Spleen (tissue), 11 donors: ENCODE measurements around the gene GSDMA. TPM values are rescaled to one million over a fixed set of nuclear protein-coding genes. Genes with fewer than 3 reads are reported as not detected.

Experiments used
- DNase-seq: peaks from one replicate; pipeline ENCODE4 v3.0.0-alpha.2; 2020
- H3K27ac ChIP-seq, 8 donors: fragments of 200-600 bp; sonication (generic) in 7 of 8; 1 replicate in 4 of 8; 2 replicates in 4 of 8; pipeline versions ENCODE4 v1.5.0 to v1.8.0; 2016 to 2021; ENCODE audit warnings: inconsistent platforms in 4 of 8, mild to moderate bottlenecking in 4 of 8, moderate library complexity in 1 of 8
- H3K27me3 ChIP-seq, 7 donors: fragments of 200-600 bp; sonication (generic) in 6 of 7; replicated peaks in 1 of 7; 1 replicate in 4 of 7; 2 replicates in 3 of 7; pipeline versions ENCODE4 v1.5.0 to v1.8.0; 2016 to 2021; ENCODE audit warnings: inconsistent platforms in 3 of 7, mild to moderate bottlenecking in 1 of 7
- H3K36me3 ChIP-seq, 6 donors: fragments of 200-600 bp; sonication (generic) in 5 of 6; 1 replicate in 4 of 6; 2 replicates in 2 of 6; pipeline versions ENCODE4 v1.5.0 to v1.8.0; 2016 to 2021; ENCODE audit warnings: inconsistent platforms in 2 of 6
- H3K4me1 ChIP-seq, 6 donors: fragments of 200-600 bp; sonication (generic) in 5 of 6; 1 replicate in 3 of 6; 2 replicates in 3 of 6; pipeline versions ENCODE4 v1.5.0 to v1.8.0; 2016 to 2021; ENCODE audit warnings: inconsistent platforms in 3 of 6
- H3K4me3 ChIP-seq, 8 donors: fragments of 200-600 bp; sonication (generic) in 7 of 8; 1 replicate in 4 of 8; 2 replicates in 4 of 8; pipeline versions ENCODE4 v1.5.0 to v1.8.0; 2016 to 2021; ENCODE audit warnings: inconsistent platforms in 4 of 8, mild to moderate bottlenecking in 4 of 8, moderate library complexity in 2 of 8
- H3K9me3 ChIP-seq, 8 donors: fragments of 200-600 bp; sonication (generic) in 7 of 8; 1 replicate in 4 of 8; 2 replicates in 4 of 8; pipeline versions ENCODE4 v1.5.0 to v1.8.0; 2016 to 2021; ENCODE audit warnings: inconsistent platforms in 4 of 8
- POLR2A ChIP-seq, 3 donors: fragments of 450-650 bp; IDR thresholded peaks; one replicate each; pipeline ENCODE4 v1.5.1; 2017; ENCODE audit warnings: antibody characterized with exemption in 3 of 3, mild to moderate bottlenecking in 1 of 3
- POLR2AphosphoS5 ChIP-seq, 3 donors: sonication (generic); formaldehyde crosslinking; IDR thresholded peaks; one replicate each; pipeline ENCODE4 v1.5.1; 2017; ENCODE audit warnings: antibody characterized with exemption in 3 of 3
- WGBS, 5 donors: extraction: QIAGEN DNeasy Blood & Tissue Kit in 3 of 5; methylation state at CpG; one replicate each; pipeline versions ENCODE4 v1.1.5 to v1.1.7; 2013 to 2018; 5-methylcytosine and 5-hydroxymethylcytosine counted together
- intact Hi-C: fragments of 100-400 bp; cut with DNase I; formaldehyde crosslinking; loops from one replicate; pipeline ENCODE4 v1.15.0; 2023; ENCODE audit warnings: low total_unique reads
- polyA plus RNA-seq, 3 donors: library from polyadenylated mRNA; stranded (reverse); fragments of 200-250 nt; gene quantifications; one replicate each; pipeline ENCODE4 v1.2.1, GENCODE V29; 2013
- total RNA-seq, 7 donors: library from RNA; depleted of rRNA in 3 of 7; stranded (reverse); fragments of >200 nt in 3 of 7; fragmentation: NEBNext Ultra II Directional in 4 of 7; extraction: Animal tissue kit (Norgen Biotek cat#: 25700) in 4 of 7; gene quantifications; one replicate each; pipeline versions ENCODE4 v1.1.0 to v1.2.1, GENCODE V29; 2016 to 2021
- TF ChIP-seq, protein P1 (sequence below), 11 experiments: fragments of 200-600 bp in 7 of 11; fragments of 450-650 bp in 4 of 11; sonication (generic) in 4 of 11; IDR thresholded peaks in 8 of 11; conservative IDR thresholded peaks in 3 of 11; 1 replicate in 7 of 11; 2 replicates in 4 of 11; pipeline versions ENCODE4 v1.4.0 to v1.8.0; 2016 to 2021; ENCODE audit warnings: antibody characterized with exemption in 11 of 11, inconsistent platforms in 4 of 11, mild to moderate bottlenecking in 1 of 11
- donor health status: healthy with polysubstance abuse.
- donor health status: DM: no; HTN: no; CAD: no; lungs with moderate emphysema.
- donor health status: DM: no; HTN: no; CAD: no.
- donor health status: Bipolar disorder and iron deficiency.
- donor health status: healthy.
- donor health status: DM: no; HTN: no; CAD: no.
- donor health status: DM: yes; HTN: yes; CAD: no.

Gene GSDMA
- total and polyA plus RNA-seq, 10 donors: 0.07 to 1.2 (median 0.41) TPM; not detected in 3

DNA sequence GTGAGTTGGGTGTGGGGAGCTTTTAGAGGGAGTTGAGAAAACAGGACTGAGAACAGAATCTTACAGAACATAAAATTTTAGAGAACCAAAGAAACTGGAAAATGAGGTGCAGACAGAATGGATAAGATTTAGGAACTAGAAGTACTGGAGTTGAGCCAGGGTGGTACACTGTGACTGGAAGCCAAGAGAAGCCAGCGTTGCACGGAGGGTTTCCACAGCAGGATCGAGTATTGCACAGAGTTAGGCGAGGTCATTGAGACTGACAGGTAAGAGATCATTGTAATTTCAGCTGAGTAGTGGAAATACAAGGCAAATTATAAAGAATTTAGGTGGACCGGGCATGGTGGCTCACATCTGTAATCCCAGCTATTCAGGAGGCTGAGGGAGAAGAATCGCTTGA is 6.6 kb downstream of the GSDMA start:
- 72 to 95% (median 78%) methylated on average over 6 of the region's 6 CpGs for WGBS, 5 donors
- intact Hi-C loops: loop anchor here (10.0 kb wide), 1 partner anchor 85 kb away; no protein-coding TSS in a partner anchor
- no peak for DNase-seq
- Histone ChIP-seq H3K27me3 (peaks cover 0 to 11% (median 0%) of the 10 kb centered on the region in 7 donors), H3K4me3 (no peak overlapping the region), H3K27ac (no peak overlapping the region), H3K9me3 (no peaks in the 10 kb centered on the region), H3K4me1 (peaks cover 0 to 36% (median 3%) of the 10 kb centered on the region in 6 donors), H3K36me3 (no peaks in the 10 kb centered on the region)
- TF ChIP-seq, protein P1, sequence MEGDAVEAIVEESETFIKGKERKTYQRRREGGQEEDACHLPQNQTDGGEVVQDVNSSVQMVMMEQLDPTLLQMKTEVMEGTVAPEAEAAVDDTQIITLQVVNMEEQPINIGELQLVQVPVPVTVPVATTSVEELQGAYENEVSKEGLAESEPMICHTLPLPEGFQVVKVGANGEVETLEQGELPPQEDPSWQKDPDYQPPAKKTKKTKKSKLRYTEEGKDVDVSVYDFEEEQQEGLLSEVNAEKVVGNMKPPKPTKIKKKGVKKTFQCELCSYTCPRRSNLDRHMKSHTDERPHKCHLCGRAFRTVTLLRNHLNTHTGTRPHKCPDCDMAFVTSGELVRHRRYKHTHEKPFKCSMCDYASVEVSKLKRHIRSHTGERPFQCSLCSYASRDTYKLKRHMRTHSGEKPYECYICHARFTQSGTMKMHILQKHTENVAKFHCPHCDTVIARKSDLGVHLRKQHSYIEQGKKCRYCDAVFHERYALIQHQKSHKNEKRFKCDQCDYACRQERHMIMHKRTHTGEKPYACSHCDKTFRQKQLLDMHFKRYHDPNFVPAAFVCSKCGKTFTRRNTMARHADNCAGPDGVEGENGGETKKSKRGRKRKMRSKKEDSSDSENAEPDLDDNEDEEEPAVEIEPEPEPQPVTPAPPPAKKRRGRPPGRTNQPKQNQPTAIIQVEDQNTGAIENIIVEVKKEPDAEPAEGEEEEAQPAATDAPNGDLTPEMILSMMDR (IDR thresholded peaks at IDR 0.05 in 8 of 11, conservative IDR thresholded peaks at IDR 0.05 in 3 of 11): no peak
- TF ChIP-seq POLR2AphosphoS5 (IDR thresholded peaks at IDR 0.05): no peak
- no peak for TF ChIP-seq POLR2A (IDR thresholded peaks at IDR 0.05)

DNA sequence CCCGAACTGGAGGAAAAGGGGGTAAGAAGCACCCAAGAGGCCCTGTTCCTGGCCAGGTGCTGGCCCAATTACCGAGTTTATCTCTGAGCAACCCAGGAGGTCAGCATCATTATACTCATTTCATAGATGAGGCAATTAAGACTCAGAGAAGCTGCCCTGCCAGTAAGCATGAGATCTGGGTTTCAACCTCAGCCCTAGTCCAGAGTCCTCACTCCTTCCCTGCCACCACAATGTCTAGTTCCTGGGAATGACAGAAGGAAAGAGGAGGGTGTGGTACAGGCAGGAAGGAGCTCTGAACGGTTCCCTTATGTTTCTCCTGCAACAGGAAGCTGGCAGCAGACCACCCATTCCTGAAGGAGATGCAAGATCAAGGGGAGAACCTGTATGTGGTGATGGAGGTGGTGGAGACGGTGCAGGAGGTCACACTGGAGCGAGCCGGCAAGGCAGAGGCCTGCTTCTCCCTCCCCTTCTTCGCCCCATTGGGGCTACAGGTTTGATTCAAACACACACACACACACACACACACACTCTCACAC is 7.4 kb downstream of the GSDMA start:
- Histone ChIP-seq H3K4me3 (no peak overlapping the region), H3K27ac (no peak overlapping the region), H3K36me3 (no peaks in the 10 kb centered on the region), H3K9me3 (no peaks in the 10 kb centered on the region), H3K4me1 (peaks cover 0 to 36% (median 3%) of the 10 kb centered on the region in 6 donors), H3K27me3 (peaks cover 0 to 11% (median 0%) of the 10 kb centered on the region in 7 donors)
- 56 to 71% (median 66%) methylated on average over 6 to 7 of the region's 7 CpGs for WGBS, 5 donors
- peak; percentile 21 for DNase-seq
- TF ChIP-seq POLR2A (IDR thresholded peaks at IDR 0.05): no peak
- TF ChIP-seq POLR2AphosphoS5 (IDR thresholded peaks at IDR 0.05): no peak
- TF ChIP-seq, protein P1 (IDR thresholded peaks at IDR 0.05 in 8 of 11, conservative IDR thresholded peaks at IDR 0.05 in 3 of 11): no peak
- intact Hi-C loops: no loop called here

DNA sequence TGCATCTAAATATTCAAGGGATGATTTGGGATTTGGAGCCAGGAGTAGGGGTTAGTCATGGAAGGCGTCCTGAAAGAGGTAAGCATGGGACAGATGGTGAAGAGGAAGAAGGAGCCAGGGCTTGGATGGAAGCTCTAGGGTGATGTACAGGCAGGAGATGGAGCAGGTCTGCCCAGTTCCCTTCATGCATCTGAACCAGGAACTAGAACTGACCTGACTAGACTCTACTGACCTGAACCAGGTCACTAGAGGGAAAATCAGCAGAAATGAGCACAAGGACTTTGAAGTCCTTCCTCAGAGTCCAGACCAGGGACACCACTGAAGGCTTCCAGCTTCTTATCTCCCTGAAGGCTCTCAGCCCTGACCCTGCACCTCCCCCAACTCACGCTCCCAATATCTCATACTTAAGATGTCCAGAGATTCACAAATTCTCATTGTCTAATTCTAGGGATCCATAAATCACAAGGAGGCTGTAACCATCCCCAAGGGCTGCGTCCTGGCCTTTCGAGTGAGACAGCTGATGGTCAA is 8.3 kb downstream of the GSDMA start:
- intact Hi-C loops: no loop called here
- Histone ChIP-seq H3K4me3 (no peak overlapping the region), H3K27ac (no peak overlapping the region), H3K4me1 (peaks cover 0 to 36% (median 3%) of the 10 kb centered on the region in 6 donors), H3K36me3 (no peaks in the 10 kb centered on the region), H3K27me3 (peaks cover 0 to 11% (median 0%) of the 10 kb centered on the region in 7 donors), H3K9me3 (no peaks in the 10 kb centered on the region)
- WGBS, 5 donors: 79 to 93% (median 90%) methylated on average over 4 of the region's 4 CpGs
- DNase-seq: peak; percentile 1
- TF ChIP-seq POLR2A (IDR thresholded peaks at IDR 0.05) (no peak), POLR2AphosphoS5 (IDR thresholded peaks at IDR 0.05) (no peak)
- TF ChIP-seq, protein P1 (IDR thresholded peaks at IDR 0.05 in 8 of 11, conservative IDR thresholded peaks at IDR 0.05 in 3 of 11): no peak

DNA sequence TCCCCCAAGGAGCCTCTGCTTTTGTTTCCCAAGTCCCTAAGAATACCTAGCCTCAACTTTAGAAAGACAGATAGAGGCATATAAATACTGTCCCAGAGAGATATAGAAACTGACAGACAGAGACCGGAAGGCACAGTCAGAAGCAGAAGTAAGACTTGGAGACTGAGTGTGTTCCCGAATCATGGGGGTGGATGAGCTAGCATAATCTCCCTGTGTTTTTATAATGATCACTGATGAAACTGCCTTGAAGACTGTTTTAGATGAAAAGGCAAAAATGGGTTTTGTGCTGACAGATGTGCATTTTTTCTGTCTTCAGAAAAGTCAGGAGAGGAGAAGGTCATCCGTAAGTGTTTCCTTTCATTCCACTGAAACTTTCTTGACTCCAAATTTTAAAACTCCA is 9.5 kb downstream of the GSDMA start:
- no peak for TF ChIP-seq POLR2AphosphoS5 (IDR thresholded peaks at IDR 0.05)
- TF ChIP-seq, protein P1 (IDR thresholded peaks at IDR 0.05 in 8 of 11, conservative IDR thresholded peaks at IDR 0.05 in 3 of 11): no peak
- TF ChIP-seq POLR2A (IDR thresholded peaks at IDR 0.05): no peak
- H3K9me3 ChIP-seq: no peaks in the 10 kb centered on the region
- no peak for DNase-seq

More for the DNA sequence above, 9.5 kb downstream of the GSDMA start:
- peak overlapping the region in 3 of 8 donors; percentile 12 to 51 (median 27) for H3K27ac ChIP-seq
- WGBS, 5 donors: 16 to 32% (median 29%) methylated on average over 3 of the region's 3 CpGs
- H3K4me3 ChIP-seq: no peak overlapping the region
- H3K4me1 ChIP-seq: peaks cover 0 to 31% (median 3%) of the 10 kb centered on the region in 6 donors
- no peaks in the 10 kb centered on the region for H3K36me3 ChIP-seq
- intact Hi-C loops: no loop called here
- peaks cover 0 to 11% (median 0%) of the 10 kb centered on the region in 7 donors for H3K27me3 ChIP-seq
